ENCODE data around the gene NOTCH1.

- no peak for TF ChIP-seq EZH2 (optimal IDR thresholded peaks at IDR 0.05; ENCODE audit: low read depth, low read length)
- no peak for TF ChIP-seq CTCF (IDR thresholded peaks at IDR 0.05; ENCODE audit: low read length)
Observed at GRCh38 chr9:136545965-136546696, at the start of gene NOTCH1.
